Small intestine (tissue), 7 donors: Measurements from ENCODE around the gene NBEA. TPM values are rescaled to one million over a fixed set of nuclear protein-coding genes. Genes with fewer than 3 reads are reported as not detected.

Experiments
- DNase-seq, 2 donors: peaks; one replicate each; pipeline versions ENCODE4 v3.0.0 to v3.0.0-alpha.2; 2013
- FAIRE-seq: peaks from 2 replicates; lab custom pipeline; 2012; peaks lifted over from hg19 to GRCh38; lab: Jason Lieb, UNC
- H3K27ac ChIP-seq, 3 donors: one replicate each; pipeline ENCODE4 v1.5.1; 2013; ENCODE audit warnings: low read length in 2 of 3, mild to moderate bottlenecking in 2 of 3, control low read depth in 1 of 3, inconsistent platforms in 1 of 3, low read depth in 1 of 3, moderate library complexity in 1 of 3
- H3K27me3 ChIP-seq, 3 donors: one replicate each; pipeline ENCODE4 v1.6.1; 2013; ENCODE audit warnings: low read length in 3 of 3, inconsistent platforms in 1 of 3; ENCODE audit not compliant: control insufficient read depth in 3 of 3, insufficient read depth in 3 of 3
- H3K36me3 ChIP-seq, 3 donors: one replicate each; pipeline ENCODE4 v1.6.1; 2013; ENCODE audit warnings: low read length in 3 of 3, inconsistent platforms in 1 of 3, low read depth in 1 of 3, mild to moderate bottlenecking in 1 of 3, moderate library complexity in 1 of 3; ENCODE audit not compliant: control insufficient read depth in 3 of 3, insufficient read depth in 2 of 3
- H3K4me1 ChIP-seq, 3 donors: one replicate each; pipeline ENCODE4 v1.6.1; 2013; ENCODE audit warnings: low read length in 2 of 3, inconsistent platforms in 1 of 3, low read depth in 1 of 3, mild to moderate bottlenecking in 1 of 3, moderate library complexity in 1 of 3; ENCODE audit not compliant: control insufficient read depth in 3 of 3, insufficient read depth in 2 of 3
- H3K4me3 ChIP-seq, 3 donors: one replicate each; pipeline ENCODE4 v1.5.1; 2013; ENCODE audit warnings: low read length in 3 of 3, control low read depth in 1 of 3, inconsistent platforms in 1 of 3, low read depth in 1 of 3, mild to moderate bottlenecking in 1 of 3, moderate library complexity in 1 of 3
- H3K9me3 ChIP-seq, 2 donors: one replicate each; pipeline ENCODE4 v1.6.1; 2013; ENCODE audit warnings: low read depth in 1 of 2, low read length in 1 of 2; ENCODE audit not compliant: control insufficient read depth in 2 of 2, insufficient read depth in 1 of 2
- WGBS, 3 donors: extraction: QIAGEN DNeasy Blood & Tissue Kit; methylation state at CpG; one replicate each; pipeline ENCODE4 v1.1.7; 2013; 5-methylcytosine and 5-hydroxymethylcytosine counted together
- polyA plus RNA-seq, 4 donors: library from polyadenylated mRNA; stranded (reverse) in 3 of 4; unstranded in 1 of 4; fragments of 200-250 nt in 3 of 4; fragments of 120-200 nt in 1 of 4; gene quantifications; one replicate each; pipeline versions ENCODE4 v1.2.1 to v1.2.3, GENCODE V29; 2013
- donor health status: healthy with polysubstance abuse.
- donor health status: control.
- donor health status: control.
- donor health status: Bipolar disorder and iron deficiency.
- donor health status: healthy.

Gene NBEA
- polyA plus RNA-seq, 4 donors = 1.1 to 3.1 (median 2.2) TPM

GRCh38 chr13:35693134-35693784 lies 751.2 kb downstream of the NBEA start:
- DNase-seq = no peak
- Histone ChIP-seq H3K4me1 (no peaks in the 10 kb centered on the region), H3K36me3 (no peaks in the 10 kb centered on the region), H3K27ac (no peak overlapping the region), H3K4me3 (no peak overlapping the region), H3K9me3 (no peaks in the 10 kb centered on the region), H3K27me3 (no peaks in the 10 kb centered on the region)
- FAIRE-seq = no peak
- 74 to 83% (median 79%) methylated on average over 9 of the region's 9 CpGs for WGBS, 3 donors

GRCh38 chr13:35694031-35694430 lies 752.0 kb downstream of the NBEA start:
- H3K4me3 ChIP-seq = no peak overlapping the region
- DNase-seq (no peak), FAIRE-seq (no peak)
- H3K4me1 ChIP-seq = no peaks in the 10 kb centered on the region
- WGBS, 3 donors = 74 to 88% (median 81%) methylated on average over 13 of the region's 13 CpGs
- H3K36me3 ChIP-seq = no peaks in the 10 kb centered on the region
- H3K9me3 ChIP-seq = no peaks in the 10 kb centered on the region
- no peaks in the 10 kb centered on the region for H3K27me3 ChIP-seq
- H3K27ac ChIP-seq = no peak overlapping the region

- WGBS, 3 donors = 78 to 85% (median 79%) methylated on average over 25 to 26 of the region's 26 CpGs
- FAIRE-seq (no peak), DNase-seq (no peak)
- Histone ChIP-seq H3K36me3 (no peaks in the 10 kb centered on the region), H3K4me1 (no peaks in the 10 kb centered on the region), H3K27ac (no peak overlapping the region), H3K4me3 (no peak overlapping the region), H3K9me3 (no peaks in the 10 kb centered on the region), H3K27me3 (no peaks in the 10 kb centered on the region)
Measured at GRCh38 chr13:35694549-35695447, 752.7 kb downstream of the NBEA start.

GRCh38 chr13:35695448-35695770 lies 753.3 kb downstream of the NBEA start:
- Histone ChIP-seq H3K4me3 (no peak overlapping the region), H3K36me3 (no peaks in the 10 kb centered on the region), H3K4me1 (no peaks in the 10 kb centered on the region), H3K27ac (no peak overlapping the region), H3K9me3 (no peaks in the 10 kb centered on the region), H3K27me3 (no peaks in the 10 kb centered on the region)
- FAIRE-seq = no peak
- WGBS, 3 donors = 83 to 92% (median 90%) methylated on average over 15 of the region's 15 CpGs
- no peak for DNase-seq

- 37 to 56% (median 41%) methylated on average over 7 of the region's 7 CpGs for WGBS, 3 donors
- Histone ChIP-seq H3K27ac (no peak overlapping the region), H3K4me1 (no peaks in the 10 kb centered on the region), H3K27me3 (no peaks in the 10 kb centered on the region), H3K4me3 (no peak overlapping the region), H3K36me3 (no peaks in the 10 kb centered on the region), H3K9me3 (no peaks in the 10 kb centered on the region)
- DNase-seq (no peak), FAIRE-seq (no peak)
Measured at GRCh38 chr13:35697186-35697730, 755.2 kb downstream of the NBEA start.

GRCh38 chr13:35698911-35699576 lies 757.0 kb downstream of the NBEA start:
- Histone ChIP-seq H3K27ac (no peak overlapping the region), H3K36me3 (no peaks in the 10 kb centered on the region)
- DNase-seq = no peak

GRCh38 chr13:35699825-35700510 lies 757.9 kb downstream of the NBEA start:
- H3K27ac ChIP-seq = peak overlapping the region in 1 of 3 donors; percentile 22
- 51 to 58% (median 58%) methylated on average over 13 of the region's 13 CpGs for WGBS, 3 donors

More at GRCh38 chr13:35698911-35699576, 757.0 kb downstream of the NBEA start:
- 62 to 69% (median 65%) methylated on average over 11 of the region's 11 CpGs for WGBS, 3 donors
- H3K27me3 ChIP-seq = no peaks in the 10 kb centered on the region
- no peaks in the 10 kb centered on the region for H3K9me3 ChIP-seq
- no peak for FAIRE-seq
- no peaks in the 10 kb centered on the region for H3K4me1 ChIP-seq
- no peak overlapping the region for H3K4me3 ChIP-seq

GRCh38 chr13:35700671-35701070 lies 758.6 kb downstream of the NBEA start:
- H3K27ac ChIP-seq = peak overlapping the region in 1 of 3 donors; percentile 22

More at GRCh38 chr13:35699825-35700510, 757.9 kb downstream of the NBEA start:
- no peaks in the 10 kb centered on the region for H3K27me3 ChIP-seq
- H3K9me3 ChIP-seq = no peaks in the 10 kb centered on the region
- H3K36me3 ChIP-seq = no peaks in the 10 kb centered on the region
- no peak overlapping the region for H3K4me3 ChIP-seq
- DNase-seq (no peak), FAIRE-seq (no peak)
- no peaks in the 10 kb centered on the region for H3K4me1 ChIP-seq

More at GRCh38 chr13:35700671-35701070, 758.6 kb downstream of the NBEA start:
- Histone ChIP-seq H3K4me1 (no peaks in the 10 kb centered on the region), H3K36me3 (no peaks in the 10 kb centered on the region), H3K27me3 (no peaks in the 10 kb centered on the region), H3K4me3 (no peak overlapping the region), H3K9me3 (no peaks in the 10 kb centered on the region)
- no peak for DNase-seq
- 81 to 89% (median 85%) methylated on average over 5 of the region's 5 CpGs for WGBS, 3 donors
- no peak for FAIRE-seq
